OCI-LY3 (cell line): ENCODE measurements around the gene AHNAK.
A peak's percentile ranks its signal among the peaks of the same experiment; 100 is the strongest.

Experiments used
- H2AFZ ChIP-seq: fragments of 200-600, 300-600 bp; shearing (Covaris generic); 2 replicates; pipeline ENCODE4 v1.6.0; 2014; ENCODE audit warnings: antibody characterized with exemption, low read depth, low read length
- H3K27ac ChIP-seq: fragments of 200-600, 300-600 bp; sonication (generic); 2 replicates; pipeline ENCODE4 v1.5.1; 2014; ENCODE audit warnings: mild to moderate bottlenecking, low read length, moderate library complexity, mixed read lengths
- H3K27me3 ChIP-seq: fragments of 200-600, 300-600 bp; sonication (generic); 2 replicates; pipeline ENCODE4 v1.6.1; 2014; ENCODE audit warnings: low read depth, low read length, mixed read lengths
- H3K36me3 ChIP-seq: fragments of 200-600, 300-600 bp; sonication (generic); replicated peaks from 2 replicates; pipeline ENCODE3; 2014; ENCODE audit warnings: low read depth, low read length, mixed read lengths
- H3K4me1 ChIP-seq: fragments of 300-600, 200-600 bp; sonication (generic); 2 replicates; pipeline ENCODE4 v1.6.1; 2014; ENCODE audit warnings: low read length, mixed read lengths
- H3K4me2 ChIP-seq: fragments of 200-600, 300-600 bp; sonication (generic); 2 replicates; pipeline ENCODE4 v1.6.1; 2014; ENCODE audit warnings: low read length, mixed read lengths
- H3K4me3 ChIP-seq: fragments of 300-600, 200-600 bp; sonication (generic); 2 replicates; pipeline ENCODE4 v1.5.1; 2014; ENCODE audit warnings: antibody characterized with exemption, mild to moderate bottlenecking, low read length, moderate library complexity
- H3K79me2 ChIP-seq: fragments of 300-600, 200-600 bp; shearing (Covaris generic); 2 replicates; pipeline ENCODE4 v1.6.1; 2014; ENCODE audit warnings: mild to moderate bottlenecking, low read length, mixed read lengths
- H3K9ac ChIP-seq: fragments of 300-600, 200-600 bp; shearing (Covaris generic); 2 replicates; pipeline ENCODE4 v1.6.0; 2014; ENCODE audit warnings: mild to moderate bottlenecking, low read length, moderate library complexity
- H3K9me3 ChIP-seq: fragments of 200-600, 300-600 bp; shearing (Covaris generic); 2 replicates; pipeline ENCODE4 v1.6.1; 2014; ENCODE audit warnings: low read length, mixed read lengths; ENCODE audit not compliant: insufficient read depth
- H4K20me1 ChIP-seq: fragments of 200-600, 300-600 bp; sonication (generic); 2 replicates; pipeline ENCODE4 v1.6.1; 2016; ENCODE audit warnings: low read length, mixed read lengths; ENCODE audit not compliant: insufficient read depth
- CTCF ChIP-seq: fragments of 200-600, 300-600 bp; sonication (generic); IDR thresholded peaks from 2 replicates; pipeline ENCODE4 v1.5.1; 2014; ENCODE audit warnings: antibody characterized with exemption, low read length, low read depth
- EZH2phosphoT487 ChIP-seq: fragments of 200-600 bp; shearing (Covaris generic); IDR thresholded peaks from 2 replicates; pipeline ENCODE4 v1.6.1; 2018; ENCODE audit warnings: antibody characterized with exemption, mixed run types, low read depth

Gene AHNAK

GRCh38 chr11:62546929-62547625 is 471 bp upstream of the AHNAK start:
- Histone ChIP-seq H3K27ac (no peak overlapping the region), H4K20me1 (peaks cover 10% of the 10 kb centered on the region), H2AFZ (no peak overlapping the region), H3K27me3 (peaks cover 13% of the 10 kb centered on the region; the same call in 1 of the 2 replicates), H3K9me3 (no peaks in the 10 kb centered on the region), H3K4me3 (peak overlapping the region; percentile 91), H3K4me1 (peaks cover 51% of the 10 kb centered on the region), H3K9ac (peak overlapping the region; percentile 93), H3K4me2 (peak overlapping the region; percentile 99), H3K79me2 (peaks cover 45% of the 10 kb centered on the region), H3K36me3 (peaks cover 5% of the 10 kb centered on the region)
- TF ChIP-seq CTCF (no peak), EZH2phosphoT487 (no peak)

- Histone ChIP-seq H3K79me2 (peaks cover 58% of the 10 kb centered on the region), H4K20me1 (peaks cover 22% of the 10 kb centered on the region), H2AFZ (no peak overlapping the region), H3K4me3 (peak overlapping the region; percentile 91), H3K27ac (peak overlapping the region; percentile 93), H3K4me2 (peak overlapping the region; percentile 99), H3K9me3 (no peaks in the 10 kb centered on the region), H3K4me1 (peaks cover 52% of the 10 kb centered on the region), H3K27me3 (peaks cover 13% of the 10 kb centered on the region; the same call in 1 of the 2 replicates), H3K9ac (peak overlapping the region; percentile 93), H3K36me3 (peaks cover 5% of the 10 kb centered on the region)
- TF ChIP-seq CTCF, result 0 out of 2 replicates have a peak, but pooled peaks have one; percentile 12
- TF ChIP-seq EZH2phosphoT487, result no peak
These were observed 966 bp downstream of the AHNAK start for GRCh38 chr11:62545437-62546243.

- peaks cover 13% of the 10 kb centered on the region; the same call in 1 of the 2 replicates for H3K27me3 ChIP-seq
- peaks cover 30% of the 10 kb centered on the region for H4K20me1 ChIP-seq
- H3K27ac ChIP-seq, result peak overlapping the region; percentile 93
- H3K9me3 ChIP-seq, result no peaks in the 10 kb centered on the region
- peaks cover 66% of the 10 kb centered on the region for H3K79me2 ChIP-seq
- TF ChIP-seq EZH2phosphoT487 (no peak), CTCF (no peak)
- H2AFZ ChIP-seq, result no peak overlapping the region
- H3K4me1 ChIP-seq, result peaks cover 53% of the 10 kb centered on the region
- peak overlapping the region; percentile 99 for H3K4me2 ChIP-seq
- peak overlapping the region; percentile 93 for H3K9ac ChIP-seq
- peaks cover 5% of the 10 kb centered on the region for H3K36me3 ChIP-seq
- H3K4me3 ChIP-seq, result peak overlapping the region; percentile 91
These were observed 1.8 kb downstream of the AHNAK start for GRCh38 chr11:62544581-62545436.
